HUES48 (cell line): ENCODE data around the gene CARMIL1.

ENCODE experiments used
- H3K27ac ChIP-seq: one replicate; pipeline ENCODE4 v1.7.0; 2013; ENCODE audit warnings: low read depth, low read length, inconsistent platforms
- H3K27me3 ChIP-seq: 2 replicates; pipeline ENCODE4 v1.6.1; 2013; ENCODE audit warnings: mild to moderate bottlenecking, low read length; ENCODE audit not compliant: control insufficient read depth, insufficient read depth
- H3K36me3 ChIP-seq: 2 replicates; pipeline ENCODE4 v1.6.1; 2013; ENCODE audit warnings: low read length; ENCODE audit not compliant: control insufficient read depth, insufficient read depth
- H3K4me1 ChIP-seq: 2 replicates; pipeline ENCODE4 v1.6.1; 2013; ENCODE audit warnings: mild to moderate bottlenecking, low read length; ENCODE audit not compliant: control insufficient read depth, insufficient read depth
- H3K4me3 ChIP-seq: 2 replicates; pipeline ENCODE4 v1.5.1; 2013; ENCODE audit warnings: mild to moderate bottlenecking, low read depth, low read length
- H3K9ac ChIP-seq: 2 replicates; pipeline ENCODE4 v1.6.1; 2013; ENCODE audit warnings: mild to moderate bottlenecking, low read depth, low read length, moderate library complexity
- H3K9me3 ChIP-seq: 2 replicates; pipeline ENCODE4 v1.6.1; 2013; ENCODE audit warnings: low read length; ENCODE audit not compliant: control insufficient read depth, insufficient read depth

Gene CARMIL1

GRCh38 chr6:25590986-25591385, 311.8 kb downstream of the CARMIL1 start:
- Histone ChIP-seq H3K9ac (no peak overlapping the region), H3K36me3 (peaks cover 34% of the 10 kb centered on the region), H3K27ac (no peak overlapping the region), H3K9me3 (no peaks in the 10 kb centered on the region), H3K4me3 (no peak overlapping the region), H3K27me3 (no peaks in the 10 kb centered on the region), H3K4me1 (no peaks in the 10 kb centered on the region)

DNA sequence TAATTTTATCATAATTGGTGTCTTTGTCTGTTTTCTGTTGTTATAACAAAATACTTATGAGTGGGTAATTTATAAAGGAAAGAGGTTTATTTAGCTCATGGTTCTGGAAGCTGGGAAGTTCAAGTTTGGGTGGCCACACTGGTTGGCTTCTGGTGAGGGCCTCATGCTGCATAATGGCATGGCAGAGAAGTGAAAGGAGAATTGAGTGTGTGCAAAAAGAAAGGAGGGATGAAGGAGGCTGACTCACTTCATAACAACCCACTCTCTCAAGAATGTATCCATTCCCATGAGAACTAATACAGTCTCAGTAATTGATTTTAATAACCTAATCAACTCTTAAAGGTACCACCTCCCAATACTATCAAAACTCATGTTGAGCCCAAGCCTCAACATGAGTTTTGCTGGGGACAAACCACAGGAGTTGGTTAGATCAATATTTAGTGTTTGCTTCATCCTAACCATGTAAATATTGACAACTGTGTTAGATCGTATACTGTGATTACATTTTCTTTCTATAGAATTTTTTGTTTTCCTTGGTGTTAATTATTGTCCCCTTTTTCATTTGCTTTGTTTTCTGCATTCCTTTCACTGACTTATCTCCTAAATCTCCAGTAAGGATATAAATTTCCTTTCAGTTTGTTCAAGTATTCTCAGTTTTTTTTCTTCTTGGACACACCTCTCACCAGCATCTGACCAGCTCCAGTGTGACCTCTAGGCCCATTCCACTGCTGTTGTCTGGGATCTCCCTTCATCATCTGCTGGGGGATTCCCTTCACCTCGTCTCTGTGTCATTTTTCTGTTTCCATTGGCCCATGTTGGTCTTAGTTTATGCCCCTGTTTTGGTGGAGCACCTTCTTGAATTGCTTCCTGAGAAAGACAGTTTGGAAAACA, 318.0 kb downstream of the CARMIL1 start:
- Histone ChIP-seq H3K9ac (no peak overlapping the region), H3K27ac (no peak overlapping the region), H3K4me1 (no peaks in the 10 kb centered on the region), H3K27me3 (no peaks in the 10 kb centered on the region), H3K9me3 (no peaks in the 10 kb centered on the region), H3K4me3 (no peak overlapping the region), H3K36me3 (peaks cover 26% of the 10 kb centered on the region)

DNA sequence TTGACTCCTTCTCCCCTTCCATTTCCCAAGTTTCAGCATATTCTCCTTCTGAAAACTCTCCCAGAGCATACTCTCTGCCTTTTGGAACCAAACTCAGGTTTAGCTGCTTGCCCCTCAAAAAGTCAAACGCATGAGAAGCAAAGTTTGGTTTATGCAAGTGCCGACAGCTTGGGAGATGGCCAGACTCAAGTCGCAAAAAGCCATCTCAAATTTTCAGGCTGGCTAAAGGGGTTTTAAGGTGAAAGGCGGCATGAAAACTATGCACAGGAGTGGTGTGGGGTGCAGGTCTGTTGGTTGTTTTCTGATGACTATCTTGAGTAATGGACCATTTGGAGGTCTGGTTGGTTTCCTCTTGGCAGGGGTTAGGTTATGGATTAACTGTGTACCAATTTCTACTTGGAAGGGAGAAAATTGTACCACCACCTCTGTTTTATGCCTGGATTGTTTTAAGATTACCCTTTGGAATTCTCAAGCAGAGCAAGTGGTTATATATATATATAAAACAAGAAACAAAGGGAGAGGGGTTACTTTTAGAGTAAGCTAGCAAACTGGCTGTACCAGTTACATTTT, 320.4 kb downstream of the CARMIL1 start:
- Histone ChIP-seq H3K27ac (no peak overlapping the region), H3K4me3 (no peak overlapping the region), H3K4me1 (no peaks in the 10 kb centered on the region), H3K27me3 (no peaks in the 10 kb centered on the region), H3K36me3 (peaks cover 11% of the 10 kb centered on the region; the same call in 1 of the 2 replicates), H3K9ac (no peak overlapping the region), H3K9me3 (no peaks in the 10 kb centered on the region)

GRCh38 chr6:25601800-25602673, 322.9 kb downstream of the CARMIL1 start:
- no peaks in the 10 kb centered on the region for H3K4me1 ChIP-seq
- peaks cover 5% of the 10 kb centered on the region; the same call in 1 of the 2 replicates for H3K36me3 ChIP-seq
- no peak overlapping the region for H3K27ac ChIP-seq
- no peak overlapping the region for H3K9ac ChIP-seq
- no peaks in the 10 kb centered on the region for H3K27me3 ChIP-seq
- H3K9me3 ChIP-seq, result no peaks in the 10 kb centered on the region
- no peak overlapping the region for H3K4me3 ChIP-seq

DNA sequence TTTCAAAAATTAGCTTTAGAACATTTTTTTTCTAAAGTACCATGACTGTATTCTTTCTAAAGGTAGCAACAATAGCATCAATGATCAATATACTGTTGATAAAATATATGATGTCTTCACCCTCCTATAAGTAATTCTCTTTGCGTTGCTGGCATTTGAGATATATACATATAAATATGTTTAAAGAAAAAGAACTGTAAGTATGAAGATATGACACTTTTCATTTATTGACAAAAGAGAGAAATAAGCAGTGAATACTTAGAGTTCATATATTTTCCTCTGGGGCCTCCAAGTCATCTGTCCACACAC, 323.5 kb downstream of the CARMIL1 start:
- Histone ChIP-seq H3K4me1 (no peaks in the 10 kb centered on the region), H3K36me3 (peaks cover 5% of the 10 kb centered on the region; the same call in 1 of the 2 replicates), H3K27me3 (no peaks in the 10 kb centered on the region), H3K4me3 (no peak overlapping the region), H3K27ac (no peak overlapping the region), H3K9ac (no peak overlapping the region), H3K9me3 (no peaks in the 10 kb centered on the region)

DNA sequence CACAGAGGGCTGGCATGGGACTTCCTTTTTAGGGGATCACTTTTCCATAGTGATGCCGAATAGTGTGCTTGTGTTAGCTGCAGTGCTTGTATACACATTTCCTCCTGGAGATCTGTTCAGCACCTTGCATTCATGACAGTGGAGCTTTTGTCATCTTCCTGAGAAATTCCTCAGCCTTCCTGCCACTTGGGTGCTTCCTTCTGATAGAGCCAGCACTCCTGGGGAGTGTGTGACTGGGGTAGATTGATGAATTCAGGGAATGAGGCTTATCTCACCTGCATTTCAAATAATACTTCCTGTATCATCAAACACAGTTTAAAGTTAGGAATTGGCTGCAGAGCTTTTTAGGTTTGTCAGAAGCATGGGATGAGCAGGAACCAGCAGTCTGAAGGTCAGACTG, 324.1 kb downstream of the CARMIL1 start:
- Histone ChIP-seq H3K27ac (no peak overlapping the region), H3K4me3 (no peak overlapping the region), H3K9me3 (no peaks in the 10 kb centered on the region), H3K36me3 (peaks cover 5% of the 10 kb centered on the region; the same call in 1 of the 2 replicates), H3K9ac (no peak overlapping the region), H3K27me3 (no peaks in the 10 kb centered on the region), H3K4me1 (no peaks in the 10 kb centered on the region)

DNA sequence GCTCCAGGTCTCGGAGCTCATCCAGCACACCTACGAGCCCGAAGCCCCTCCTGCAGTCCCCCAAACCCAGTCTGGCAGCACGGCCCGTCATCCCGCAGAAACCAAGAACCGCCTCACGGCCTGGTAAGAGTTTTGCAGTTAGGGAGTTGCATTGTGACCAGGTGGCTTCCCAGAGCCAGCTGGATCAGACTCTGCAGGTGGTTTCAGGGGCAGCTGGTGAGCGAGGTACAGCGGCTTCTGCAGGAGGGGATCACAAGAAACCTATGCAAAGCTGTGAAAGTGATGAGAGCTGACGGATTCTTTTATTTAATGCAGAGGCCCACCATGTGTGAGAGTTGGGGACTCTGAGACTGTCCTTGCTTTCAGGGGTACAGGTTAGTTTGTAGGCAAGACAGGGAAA, 327.0 kb downstream of the CARMIL1 start:
- no peaks in the 10 kb centered on the region for H3K27me3 ChIP-seq
- no peaks in the 10 kb centered on the region for H3K9me3 ChIP-seq
- H3K9ac ChIP-seq, result no peak overlapping the region
- no peak overlapping the region for H3K27ac ChIP-seq
- H3K36me3 ChIP-seq, result peaks cover 12% of the 10 kb centered on the region
- H3K4me1 ChIP-seq, result no peaks in the 10 kb centered on the region
- H3K4me3 ChIP-seq, result no peak overlapping the region

DNA sequence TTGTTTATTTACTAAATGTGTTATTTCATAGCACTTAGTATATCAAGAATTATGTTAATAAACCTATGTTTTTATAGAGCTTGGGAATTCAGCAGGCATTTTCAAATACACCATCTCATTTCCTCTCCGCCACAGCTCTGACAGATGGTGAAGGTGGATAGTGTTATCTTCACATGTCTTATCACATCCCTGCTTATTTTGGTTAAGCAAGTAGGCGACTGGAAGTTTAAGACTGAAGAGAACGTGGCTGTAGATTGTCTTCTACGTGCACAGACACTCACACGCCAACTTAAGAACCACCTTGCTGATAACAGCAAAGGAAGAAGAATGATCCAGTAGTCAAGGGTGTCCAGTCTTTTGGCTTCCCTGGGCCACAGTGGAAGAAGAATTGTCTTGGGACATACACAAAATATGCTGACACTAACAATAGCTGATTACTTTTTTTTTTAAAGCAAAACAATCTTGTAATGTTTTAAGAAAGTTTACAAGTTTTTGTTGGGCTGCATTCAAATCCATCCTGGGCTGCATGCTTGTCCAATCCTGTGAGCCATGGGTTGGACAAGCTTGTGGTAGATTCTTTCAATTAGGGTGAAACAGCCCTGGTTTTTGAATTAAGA, 329.5 kb downstream of the CARMIL1 start:
- H3K4me1 ChIP-seq, result no peaks in the 10 kb centered on the region
- no peak overlapping the region for H3K4me3 ChIP-seq
- peaks cover 23% of the 10 kb centered on the region for H3K36me3 ChIP-seq
- H3K27me3 ChIP-seq, result no peaks in the 10 kb centered on the region
- no peak overlapping the region for H3K9ac ChIP-seq
- no peaks in the 10 kb centered on the region for H3K9me3 ChIP-seq
- H3K27ac ChIP-seq, result no peak overlapping the region

DNA sequence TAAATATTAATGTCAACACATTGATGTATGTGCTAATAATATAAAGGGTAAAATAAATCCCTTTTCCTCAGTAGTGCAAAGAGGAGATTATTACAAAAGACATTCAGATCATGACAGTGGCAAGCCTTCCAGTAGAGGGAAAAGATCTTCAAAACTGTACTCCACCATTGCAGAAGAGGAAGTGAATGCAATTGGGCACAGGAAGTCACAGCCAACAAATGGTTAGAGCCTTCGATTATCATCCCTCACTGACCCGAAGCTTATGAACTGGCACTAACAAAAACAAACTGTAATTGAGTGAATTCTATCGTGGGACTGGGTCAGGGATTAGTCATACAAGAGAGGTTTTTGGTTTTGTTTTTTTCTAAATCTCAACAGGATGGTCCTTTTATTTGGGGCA, 333.5 kb downstream of the CARMIL1 start:
- peaks cover 18% of the 10 kb centered on the region for H3K36me3 ChIP-seq
- no peaks in the 10 kb centered on the region for H3K4me1 ChIP-seq
- H3K9ac ChIP-seq, result no peak overlapping the region
- no peaks in the 10 kb centered on the region for H3K27me3 ChIP-seq
- H3K27ac ChIP-seq, result no peak overlapping the region
- H3K4me3 ChIP-seq, result no peak overlapping the region
- no peaks in the 10 kb centered on the region for H3K9me3 ChIP-seq

GRCh38 chr6:25613415-25613814, 334.2 kb downstream of the CARMIL1 start:
- H3K36me3 ChIP-seq, result peaks cover 18% of the 10 kb centered on the region
- H3K9me3 ChIP-seq, result no peaks in the 10 kb centered on the region
- H3K27ac ChIP-seq, result no peak overlapping the region
- no peak overlapping the region for H3K9ac ChIP-seq
- no peak overlapping the region for H3K4me3 ChIP-seq
- H3K27me3 ChIP-seq, result no peaks in the 10 kb centered on the region
- no peaks in the 10 kb centered on the region for H3K4me1 ChIP-seq
